NCI-H1694 treated with DMSO at 0.1 percent for 48 hours (cell line): ENCODE results near the gene RPL28.

Experiments used
- DNase-seq: peaks from one replicate; lab custom pipeline; 2025; lab: John Stamatoyannopoulos, UW

RPL28 gene

DNA sequence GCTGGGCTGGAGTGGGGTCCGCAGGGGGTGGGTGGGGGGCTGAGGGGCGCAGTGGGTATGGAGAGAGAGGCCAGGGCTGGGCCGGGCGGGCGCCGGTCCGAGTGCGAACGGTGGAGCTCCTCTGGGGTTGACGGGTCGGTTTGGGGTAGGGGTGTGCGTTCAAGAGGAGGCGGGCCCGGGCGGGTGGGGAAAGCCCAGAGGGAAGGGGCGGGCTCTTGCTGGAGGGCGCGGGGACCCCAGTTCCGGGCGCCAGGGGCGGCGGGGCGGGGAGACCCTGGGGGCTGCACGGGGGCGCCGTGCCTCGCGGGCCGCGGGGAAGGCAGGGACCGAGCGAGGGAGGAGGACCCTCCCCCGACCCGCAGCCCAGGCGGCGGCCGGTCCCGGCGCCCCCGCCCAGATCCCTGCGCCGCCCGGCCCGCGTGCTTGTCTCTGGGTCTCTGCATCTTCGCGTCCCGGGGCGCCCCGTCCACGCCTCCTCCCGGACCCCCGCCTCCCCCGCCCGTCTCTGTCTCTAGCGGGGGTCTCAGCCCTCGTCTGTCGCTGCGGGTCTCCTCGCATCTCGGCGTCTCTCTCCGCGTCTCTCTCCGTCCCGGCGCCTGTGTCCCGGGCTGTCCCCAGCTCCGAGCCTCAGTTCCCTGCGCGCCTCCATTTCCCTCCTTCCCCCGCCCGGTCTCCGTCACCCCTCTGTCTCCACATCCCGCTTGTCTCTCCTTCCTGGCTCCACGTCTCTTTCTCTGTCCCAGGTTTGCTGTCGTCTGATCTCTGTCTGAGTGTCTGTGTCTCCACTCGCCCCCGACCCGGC, 65.6 kb downstream of the RPL28 start:
- DNase-seq: no peak

GRCh38 chr19:55451965-55452748, 66.4 kb downstream of the RPL28 start:
- no peak for DNase-seq
